Measurements from ENCODE around the gene KIF3A. TPM values are rescaled to one million over a fixed set of nuclear protein-coding genes. Genes with fewer than 3 reads are reported as not detected.
"Not testable (repeated sequence)": the region's sequence is repeated elsewhere in the genome, so short reads cannot be mapped to it uniquely, and the experiment has no call there.

Gene KIF3A
- total and polyA plus RNA-seq, 2 experiments from 2014 or later, result 11.2 to 19.7 TPM

GRCh38 chr5:132691755-132692631 lies 45.4 kb downstream of the KIF3A start:
- H3K36me3 ChIP-seq (ENCODE audit: insufficient read depth); H3K4me3 ChIP-seq; H3K9me3 Mint-ChIP-seq; H2AFZ ChIP-seq; H3K27me3 Mint-ChIP-seq (ENCODE audit: insufficient read depth, low read depth, poor library complexity); H3K27me3 ChIP-seq (ENCODE audit: insufficient read depth); DNase-seq (ENCODE audit: low spot score); H3F3A ChIP-seq (replicated peaks; ENCODE audit: low read depth); H3K27ac Mint-ChIP-seq; ATAC-seq; H3K27ac ChIP-seq (ENCODE audit: low read depth); H4K20me1 ChIP-seq (replicated peaks; ENCODE audit: insufficient read depth); H3K4me1 ChIP-seq (ENCODE audit: insufficient read depth); H3K79me2 ChIP-seq (replicated peaks; ENCODE audit: insufficient read depth); H3K9me2 ChIP-seq (ENCODE audit: insufficient read depth); H3K4me1 Mint-ChIP-seq; H3K4me2 ChIP-seq; H3K36me3 Mint-ChIP-seq (ENCODE audit: low read depth); H3K4me3 Mint-ChIP-seq: not testable (repeated sequence)

- Histone ChIP-seq H3K9me2 (ENCODE audit: insufficient read depth) (no peaks in the 10 kb centered on the region), H3K27ac (ENCODE audit: low read depth) (no peak overlapping the region), H3K4me3 (no peak overlapping the region), H2AFZ (no peak overlapping the region), H3K4me1 (ENCODE audit: insufficient read depth) (no peaks in the 10 kb centered on the region), H3F3A (replicated peaks; ENCODE audit: low read depth) (no peaks in the 10 kb centered on the region), H3K4me2 (no peak overlapping the region), H4K20me1 (replicated peaks; ENCODE audit: insufficient read depth) (no peaks in the 10 kb centered on the region), H3K27me3 (ENCODE audit: insufficient read depth) (no peaks in the 10 kb centered on the region), H3K79me2 (replicated peaks; ENCODE audit: insufficient read depth) (no peaks in the 10 kb centered on the region), H3K36me3 (ENCODE audit: insufficient read depth) (no peaks in the 10 kb centered on the region)
- DNase-seq (ENCODE audit: low spot score) (no peak), ATAC-seq (no peak)
- H3K4me1 Mint-ChIP-seq, result no peaks in the 10 kb centered on the region; the same call in 2 of the 3 replicates
- peaks cover 5% of the 10 kb centered on the region for H3K27me3 Mint-ChIP-seq (ENCODE audit: insufficient read depth, low read depth, poor library complexity)
- no peaks in the 10 kb centered on the region; the same call in 2 of the 3 replicates for H3K36me3 Mint-ChIP-seq (ENCODE audit: low read depth)
- no peak overlapping the region for H3K27ac Mint-ChIP-seq
- no peak overlapping the region for H3K4me3 Mint-ChIP-seq
- no peaks in the 10 kb centered on the region for H3K9me3 Mint-ChIP-seq
- TF ChIP-seq STAT1 (IDR thresholded peaks at IDR 0.05; ENCODE audit: unreplicated experiment) (no peak), ETS1 (IDR thresholded peaks at IDR 0.05) (no peak), ZNF331 (CRISPR knock-in tag; IDR thresholded peaks at IDR 0.05; ENCODE audit: low read depth) (no peak), CTCF (conservative IDR thresholded peaks at IDR 0.05; ENCODE audit: low read depth in 2 of 2) (no peak), POLR2AphosphoS5 (IDR thresholded peaks at IDR 0.05; ENCODE audit: low read depth) (no peak), ZNF462 (CRISPR knock-in tag; IDR thresholded peaks at IDR 0.05) (no peak), CREB1 (CRISPR knock-in tag; IDR thresholded peaks at IDR 0.05; ENCODE audit: low read depth) (no peak), REST (IDR thresholded peaks at IDR 0.05; ENCODE audit: unreplicated experiment) (no peak)
Measured at GRCh38 chr5:132690156-132690555, 47.2 kb downstream of the KIF3A start.
